ENCODE data around the gene DFFB.
A peak's percentile ranks its signal among the peaks of the same experiment; 100 is the strongest.
"Not testable (repeated sequence)": the region's sequence is repeated elsewhere in the genome, so short reads cannot be mapped to it uniquely, and the experiment has no call there.

The DFFB gene

GRCh38 chr1:3910857-3911845, 53.9 kb downstream of the DFFB start:
- peak; percentile 93 for DNase-seq

DNA sequence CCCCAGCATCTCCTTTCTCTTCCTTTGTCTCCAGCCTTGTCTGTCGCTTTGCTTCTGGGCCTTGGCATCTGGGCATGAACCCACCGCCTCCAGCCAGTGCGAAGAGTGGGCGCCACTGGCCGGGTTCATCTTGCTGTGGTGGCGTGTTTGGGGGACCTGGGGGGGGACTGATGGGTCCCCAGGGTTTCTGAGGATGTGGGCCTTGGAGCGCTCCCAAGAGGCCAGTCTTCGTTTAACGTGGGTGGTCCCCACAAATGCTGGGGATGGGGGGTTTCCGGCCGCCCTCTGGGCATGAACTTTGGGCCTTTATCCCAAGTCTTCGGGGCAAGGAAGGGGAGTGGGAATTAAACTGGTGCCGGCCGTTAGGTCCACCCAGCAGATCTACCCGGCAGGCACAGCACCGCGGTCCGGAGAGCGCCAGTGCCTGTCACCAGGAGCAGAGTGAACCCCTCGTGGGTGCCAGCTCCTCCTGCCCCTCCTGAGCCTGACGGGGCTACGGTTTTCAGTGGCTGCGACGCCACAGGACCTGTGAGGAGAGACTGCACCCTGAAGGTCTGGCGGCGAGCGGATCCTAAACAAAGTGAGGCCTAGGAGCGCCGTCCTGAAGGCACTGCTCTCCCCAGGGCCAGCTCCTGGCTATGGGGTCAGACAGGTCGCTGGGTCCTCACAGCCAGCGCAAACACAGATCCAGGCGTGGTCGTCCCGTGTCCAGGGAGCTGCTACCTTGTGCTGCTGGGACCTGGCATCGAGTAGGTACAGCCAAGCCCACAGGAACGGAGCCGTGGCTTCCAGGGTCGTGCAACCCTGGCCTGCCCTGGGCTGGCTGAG, 54.9 kb downstream of the DFFB start:
- no peak for DNase-seq

GRCh38 chr1:3912809-3913685, 55.8 kb downstream of the DFFB start:
- no peak for DNase-seq

GRCh38 chr1:3914331-3914851, 57.1 kb downstream of the DFFB start:
- no peak for DNase-seq

GRCh38 chr1:3914911-3915310, 57.6 kb downstream of the DFFB start:
- no peak for DNase-seq

- no peak for DNase-seq
Measured at GRCh38 chr1:3915551-3916121, 58.4 kb downstream of the DFFB start.

- no peak for DNase-seq
Measured at GRCh38 chr1:3917761-3918160, 60.5 kb downstream of the DFFB start.

DNA sequence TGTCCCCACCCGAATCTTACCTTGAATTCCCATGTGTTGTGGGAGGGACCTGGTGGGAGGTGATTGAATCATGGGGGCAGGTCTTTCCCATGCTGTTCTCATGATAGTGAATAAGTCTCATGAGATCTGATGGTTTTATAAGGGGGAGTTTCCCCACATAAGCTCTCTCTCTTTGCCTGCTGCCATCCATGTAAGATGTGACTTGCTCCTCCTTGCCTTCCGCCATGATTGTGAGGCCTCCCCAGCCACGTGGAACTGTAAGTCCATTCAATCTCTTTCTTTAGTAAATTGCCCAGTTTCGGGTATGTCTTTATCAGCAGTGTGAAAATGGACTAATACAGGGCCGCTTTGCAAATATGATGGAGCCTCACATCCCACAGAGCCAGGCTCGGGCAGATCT, 61.1 kb downstream of the DFFB start:
- not testable (repeated sequence) for DNase-seq

- DNase-seq: no peak
Measured at GRCh38 chr1:3918966-3919611, 61.8 kb downstream of the DFFB start.

DNA sequence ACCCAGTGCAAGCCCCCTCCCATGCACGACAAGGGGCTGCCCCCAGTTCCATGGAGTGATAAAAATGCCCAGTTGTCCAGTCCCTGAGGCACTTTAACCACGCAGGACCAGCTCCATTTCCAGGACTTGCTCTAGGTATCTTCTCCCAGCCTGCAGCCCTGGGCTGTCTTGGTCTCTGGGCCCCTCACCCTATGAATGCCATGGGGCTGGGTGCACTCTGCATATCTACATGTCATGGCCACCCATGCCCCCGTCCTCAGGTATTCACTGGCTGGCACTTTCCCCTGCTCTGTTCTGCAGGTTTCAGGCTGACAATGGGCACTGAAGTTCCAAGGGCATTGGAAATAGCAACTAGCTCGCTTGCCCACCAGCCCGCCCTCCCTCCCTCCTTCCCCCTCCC, 62.4 kb downstream of the DFFB start:
- DNase-seq: no peak

DNA sequence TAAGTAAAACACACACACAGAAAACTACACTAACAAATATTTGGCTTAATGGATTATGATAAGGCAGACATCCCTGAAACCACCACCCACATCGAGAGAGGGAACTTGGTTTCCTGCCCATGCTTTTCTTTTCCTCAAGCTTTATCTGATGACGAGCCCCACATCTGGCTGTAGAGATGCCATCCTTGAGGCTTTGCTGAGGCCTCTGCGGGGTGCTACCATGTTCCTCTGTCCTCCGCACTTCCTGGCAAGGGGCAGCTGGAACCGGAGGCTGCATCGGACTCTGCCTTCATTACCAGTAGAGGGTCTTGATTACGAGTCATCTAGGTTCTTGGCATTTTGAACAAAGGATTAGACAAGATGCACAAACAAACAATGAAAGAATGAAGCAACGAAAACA, 64.5 kb downstream of the DFFB start:
- no peak for DNase-seq

- no peak for DNase-seq
Measured at GRCh38 chr1:3922201-3922725, 65.0 kb downstream of the DFFB start.

DNA sequence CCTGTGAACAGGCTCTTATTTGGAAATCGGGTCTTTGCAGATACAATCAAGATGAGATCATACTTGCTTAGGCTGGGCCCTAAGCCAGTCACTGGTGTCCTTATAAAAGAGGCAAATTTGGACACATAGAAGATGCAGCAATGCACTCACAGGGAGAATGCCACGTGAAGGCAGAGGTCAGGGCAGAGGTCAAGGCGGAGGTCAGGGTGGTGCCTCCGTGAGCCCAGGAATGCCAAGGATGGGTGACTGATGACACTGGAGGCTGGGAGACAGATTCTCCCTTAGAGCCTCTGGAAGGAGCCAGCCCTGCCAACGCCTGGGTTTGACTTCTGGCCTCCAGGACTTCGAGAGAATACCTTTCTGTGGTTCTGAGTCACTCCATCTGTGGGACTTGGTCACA, 65.6 kb downstream of the DFFB start:
- no peak for DNase-seq

GRCh38 chr1:3923378-3924185, 66.3 kb downstream of the DFFB start:
- DNase-seq: peak; percentile 89

- peak; percentile 66 for DNase-seq
Measured at GRCh38 chr1:3924186-3924824, 67.0 kb downstream of the DFFB start.

GRCh38 chr1:3924825-3925220, 67.5 kb downstream of the DFFB start:
- DNase-seq: peak; percentile 93

DNA sequence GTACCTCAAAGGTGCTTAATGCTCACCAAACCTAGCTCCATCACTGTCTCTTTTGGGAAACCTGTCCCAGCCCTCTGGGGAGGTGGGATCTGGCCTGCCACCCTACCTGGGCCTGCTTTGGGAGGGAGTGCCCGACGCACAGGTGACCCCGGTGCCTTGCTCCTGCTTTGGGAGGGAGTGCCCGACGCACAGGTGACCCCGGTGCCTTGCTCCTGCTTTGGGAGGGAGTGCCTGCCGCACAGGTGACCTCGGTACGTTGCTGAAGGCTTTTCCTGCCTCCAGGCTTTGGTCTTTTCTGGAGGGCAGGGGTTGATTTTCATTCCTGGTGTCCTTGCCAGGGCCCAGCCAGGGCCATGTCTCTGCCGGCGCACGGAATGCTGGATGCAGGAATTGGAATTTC, 68.0 kb downstream of the DFFB start:
- DNase-seq: no peak

DNA sequence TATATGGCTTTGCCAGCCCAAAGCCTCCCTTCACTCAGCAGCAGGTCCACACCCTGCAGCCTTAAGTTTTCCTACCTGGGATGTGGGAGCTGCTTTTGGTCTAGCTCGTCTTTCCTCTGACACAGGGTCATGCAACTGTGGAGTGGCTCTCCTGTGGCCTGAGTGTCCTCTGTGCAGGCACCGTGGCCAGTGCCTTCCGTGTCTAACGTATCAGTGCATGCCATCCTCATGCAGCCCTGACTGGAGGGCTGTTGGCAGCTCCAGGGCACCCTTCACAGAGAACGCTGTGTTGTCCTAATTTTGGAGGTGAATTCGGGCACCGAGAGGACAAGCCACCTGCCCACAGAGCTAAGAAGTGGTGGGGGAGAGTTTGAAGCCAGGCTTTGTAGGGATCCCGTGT, 68.5 kb downstream of the DFFB start:
- no peak for DNase-seq

GRCh38 chr1:3926956-3927355, 69.7 kb downstream of the DFFB start:
- no peak for DNase-seq

DNA sequence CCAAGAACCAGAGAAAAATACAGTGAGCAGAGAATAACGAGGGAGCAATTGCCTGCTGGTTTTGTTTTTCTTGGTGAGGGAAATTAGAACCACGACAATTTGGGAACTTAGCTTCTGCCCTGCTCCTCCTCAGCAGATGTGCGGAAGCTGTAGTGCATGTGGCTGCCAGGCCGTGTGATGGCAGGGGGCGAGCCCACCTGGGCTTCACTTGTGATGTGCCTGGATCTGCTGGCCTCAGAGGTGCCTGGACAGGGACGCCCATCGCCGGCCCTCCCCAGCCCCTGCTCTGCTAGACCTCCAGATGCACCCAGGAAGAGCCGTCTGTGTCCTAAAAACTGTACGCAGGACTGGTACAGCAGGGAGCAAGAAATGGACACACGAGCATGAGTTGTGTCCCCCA, 71.3 kb downstream of the DFFB start:
- DNase-seq: peak; percentile 40

Measured in NCI-H82 (cell line).